ENCODE data around the gene TMEM179B. TPM values are rescaled to one million over a fixed set of nuclear protein-coding genes. Genes with fewer than 3 reads are reported as not detected.

TMEM179B gene
- total and polyA plus RNA-seq, 2 of the 13 experiments (the other 11 are each of a cell fraction or from before 2014, with no cell fraction given), result 24.8 to 25.7 TPM

DNA sequence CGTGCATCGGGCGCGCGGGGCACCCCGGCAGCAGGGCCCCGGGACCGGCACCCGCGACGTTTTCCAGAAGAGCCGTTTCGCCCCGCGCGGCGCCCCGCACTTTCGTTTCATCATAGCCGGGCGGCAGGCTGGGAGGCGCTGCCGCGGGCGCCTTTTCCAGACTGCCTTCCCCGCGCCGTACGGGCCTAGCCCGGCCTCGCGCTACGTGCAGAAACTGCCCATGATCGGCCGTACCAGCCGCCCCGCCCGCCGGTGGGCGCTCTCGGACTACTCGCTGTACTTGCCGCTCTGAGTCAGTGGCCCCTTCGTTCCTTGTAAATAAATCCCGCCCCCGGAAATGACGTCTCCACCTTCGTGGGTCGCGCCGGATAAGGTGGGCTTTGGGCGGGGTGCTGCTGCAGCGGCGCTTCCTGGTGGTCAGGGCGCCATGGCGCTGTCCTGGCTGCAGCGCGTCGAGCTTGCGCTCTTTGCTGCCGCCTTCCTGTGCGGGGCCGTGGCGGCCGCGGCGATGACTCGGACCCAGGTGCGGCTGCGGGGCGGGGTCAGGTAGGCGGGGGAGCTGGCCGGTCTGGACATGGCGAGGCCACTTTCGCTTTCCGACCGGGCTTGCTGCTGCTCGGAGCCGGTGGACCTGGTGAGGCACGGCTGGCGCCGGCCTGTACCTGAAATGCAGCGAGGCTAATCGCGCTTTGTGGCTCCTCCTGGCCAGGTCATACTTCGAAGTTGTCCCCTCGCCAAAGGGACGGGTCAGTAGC lies at the start of gene TMEM179B (continued):
- TF ChIP-seq HNRNPH1 (optimal IDR thresholded peaks at IDR 0.05; ENCODE audit: low read depth, low read length) (no peak), ERF (CRISPR knock-in tag; IDR thresholded peaks at IDR 0.05) (peak; percentile 91), ZNF337 (CRISPR knock-in tag; IDR thresholded peaks at IDR 0.05; ENCODE audit: borderline replicate concordance, low read depth) (peak; percentile 87; the same call in 1 of the 2 replicates), ZBTB7A (CRISPR knock-in tag; IDR thresholded peaks at IDR 0.05) (peak; percentile 86), FOXM1 (CRISPR knock-in tag; IDR thresholded peaks at IDR 0.05) (no peak), RARG (CRISPR knock-in tag; IDR thresholded peaks at IDR 0.05; ENCODE audit: low read depth) (no peak; the same call in 1 of the 2 replicates), ZNF703 (CRISPR knock-in tag; IDR thresholded peaks at IDR 0.05; ENCODE audit: borderline replicate concordance) (no peak), ASH2L (IDR thresholded peaks at IDR 0.05; ENCODE audit: insufficient read length, low read depth, low read length) (peak; percentile 70), TEAD2 (CRISPR knock-in tag; IDR thresholded peaks at IDR 0.05) (no peak), ZSCAN25 (CRISPR knock-in tag; IDR thresholded peaks at IDR 0.05) (no peak), ZNF724P (CRISPR knock-in tag; IDR thresholded peaks at IDR 0.05; ENCODE audit: borderline replicate concordance) (peak; percentile 82; the same call in 1 of the 2 replicates), ATAD3A (CRISPR knock-in tag; IDR thresholded peaks at IDR 0.05) (peak; percentile 5; the same call in 1 of the 2 replicates), TRIM24 (CRISPR knock-in tag; IDR thresholded peaks at IDR 0.05) (no peak), ZNF354B (CRISPR knock-in tag; IDR thresholded peaks at IDR 0.05) (peak; percentile 96), ZNF329 (CRISPR knock-in tag; IDR thresholded peaks at IDR 0.05; ENCODE audit: low read depth) (no peak), HNF4G (IDR thresholded peaks at IDR 0.05; ENCODE audit: borderline replicate concordance, low read depth, low read length) (no peak), HNF4G (CRISPR knock-in tag; IDR thresholded peaks at IDR 0.05; ENCODE audit: borderline replicate concordance, low read depth) (peak; percentile 14; the same call in 1 of the 2 replicates), RAD51 (IDR thresholded peaks at IDR 0.05; ENCODE audit: borderline replicate concordance) (no peak), ZNF878 (CRISPR knock-in tag; IDR thresholded peaks at IDR 0.05) (peak; percentile 74), CENPX (CRISPR knock-in tag; IDR thresholded peaks at IDR 0.05) (no peak), ZNF644 (CRISPR knock-in tag; IDR thresholded peaks at IDR 0.05; ENCODE audit: low read depth) (no peak)
- TF ChIP-seq, protein P1, sequence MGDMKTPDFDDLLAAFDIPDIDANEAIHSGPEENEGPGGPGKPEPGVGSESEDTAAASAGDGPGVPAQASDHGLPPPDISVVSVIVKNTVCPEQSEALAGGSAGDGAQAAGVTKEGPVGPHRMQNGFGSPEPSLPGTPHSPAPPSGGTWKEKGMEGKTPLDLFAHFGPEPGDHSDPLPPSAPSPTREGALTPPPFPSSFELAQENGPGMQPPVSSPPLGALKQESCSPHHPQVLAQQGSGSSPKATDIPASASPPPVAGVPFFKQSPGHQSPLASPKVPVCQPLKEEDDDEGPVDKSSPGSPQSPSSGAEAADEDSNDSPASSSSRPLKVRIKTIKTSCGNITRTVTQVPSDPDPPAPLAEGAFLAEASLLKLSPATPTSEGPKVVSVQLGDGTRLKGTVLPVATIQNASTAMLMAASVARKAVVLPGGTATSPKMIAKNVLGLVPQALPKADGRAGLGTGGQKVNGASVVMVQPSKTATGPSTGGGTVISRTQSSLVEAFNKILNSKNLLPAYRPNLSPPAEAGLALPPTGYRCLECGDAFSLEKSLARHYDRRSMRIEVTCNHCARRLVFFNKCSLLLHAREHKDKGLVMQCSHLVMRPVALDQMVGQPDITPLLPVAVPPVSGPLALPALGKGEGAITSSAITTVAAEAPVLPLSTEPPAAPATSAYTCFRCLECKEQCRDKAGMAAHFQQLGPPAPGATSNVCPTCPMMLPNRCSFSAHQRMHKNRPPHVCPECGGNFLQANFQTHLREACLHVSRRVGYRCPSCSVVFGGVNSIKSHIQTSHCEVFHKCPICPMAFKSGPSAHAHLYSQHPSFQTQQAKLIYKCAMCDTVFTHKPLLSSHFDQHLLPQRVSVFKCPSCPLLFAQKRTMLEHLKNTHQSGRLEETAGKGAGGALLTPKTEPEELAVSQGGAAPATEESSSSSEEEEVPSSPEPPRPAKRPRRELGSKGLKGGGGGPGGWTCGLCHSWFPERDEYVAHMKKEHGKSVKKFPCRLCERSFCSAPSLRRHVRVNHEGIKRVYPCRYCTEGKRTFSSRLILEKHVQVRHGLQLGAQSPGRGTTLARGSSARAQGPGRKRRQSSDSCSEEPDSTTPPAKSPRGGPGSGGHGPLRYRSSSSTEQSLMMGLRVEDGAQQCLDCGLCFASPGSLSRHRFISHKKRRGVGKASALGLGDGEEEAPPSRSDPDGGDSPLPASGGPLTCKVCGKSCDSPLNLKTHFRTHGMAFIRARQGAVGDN (CRISPR knock-in tag; IDR thresholded peaks at IDR 0.05), result peak; percentile 91
- TF ChIP-seq, protein P2, sequence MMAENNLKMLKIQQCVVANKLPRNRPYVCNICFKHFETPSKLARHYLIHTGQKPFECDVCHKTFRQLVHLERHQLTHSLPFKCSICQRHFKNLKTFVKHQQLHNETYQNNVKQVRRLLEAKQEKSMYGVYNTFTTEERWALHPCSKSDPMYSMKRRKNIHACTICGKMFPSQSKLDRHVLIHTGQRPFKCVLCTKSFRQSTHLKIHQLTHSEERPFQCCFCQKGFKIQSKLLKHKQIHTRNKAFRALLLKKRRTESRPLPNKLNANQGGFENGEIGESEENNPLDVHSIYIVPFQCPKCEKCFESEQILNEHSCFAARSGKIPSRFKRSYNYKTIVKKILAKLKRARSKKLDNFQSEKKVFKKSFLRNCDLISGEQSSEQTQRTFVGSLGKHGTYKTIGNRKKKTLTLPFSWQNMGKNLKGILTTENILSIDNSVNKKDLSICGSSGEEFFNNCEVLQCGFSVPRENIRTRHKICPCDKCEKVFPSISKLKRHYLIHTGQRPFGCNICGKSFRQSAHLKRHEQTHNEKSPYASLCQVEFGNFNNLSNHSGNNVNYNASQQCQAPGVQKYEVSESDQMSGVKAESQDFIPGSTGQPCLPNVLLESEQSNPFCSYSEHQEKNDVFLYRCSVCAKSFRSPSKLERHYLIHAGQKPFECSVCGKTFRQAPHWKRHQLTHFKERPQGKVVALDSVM (CRISPR knock-in tag; IDR thresholded peaks at IDR 0.05), result 0 out of 2 replicates have a peak, but pooled peaks have one; percentile 12
- TF ChIP-seq, protein P3, sequence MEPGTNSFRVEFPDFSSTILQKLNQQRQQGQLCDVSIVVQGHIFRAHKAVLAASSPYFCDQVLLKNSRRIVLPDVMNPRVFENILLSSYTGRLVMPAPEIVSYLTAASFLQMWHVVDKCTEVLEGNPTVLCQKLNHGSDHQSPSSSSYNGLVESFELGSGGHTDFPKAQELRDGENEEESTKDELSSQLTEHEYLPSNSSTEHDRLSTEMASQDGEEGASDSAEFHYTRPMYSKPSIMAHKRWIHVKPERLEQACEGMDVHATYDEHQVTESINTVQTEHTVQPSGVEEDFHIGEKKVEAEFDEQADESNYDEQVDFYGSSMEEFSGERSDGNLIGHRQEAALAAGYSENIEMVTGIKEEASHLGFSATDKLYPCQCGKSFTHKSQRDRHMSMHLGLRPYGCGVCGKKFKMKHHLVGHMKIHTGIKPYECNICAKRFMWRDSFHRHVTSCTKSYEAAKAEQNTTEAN (CRISPR knock-in tag; conservative IDR thresholded peaks at IDR 0.05), result 0 out of 2 replicates have a peak, but pooled peaks have one; percentile 33
